Measurements from ENCODE around the gene VSX2. TPM values are rescaled to one million over a fixed set of nuclear protein-coding genes. Genes with fewer than 3 reads are reported as not detected.

Gene VSX2
- total and polyA plus RNA-seq, 2 donors (not counting 1 experiment from before 2014, with no cell fraction given), result not detected

DNA sequence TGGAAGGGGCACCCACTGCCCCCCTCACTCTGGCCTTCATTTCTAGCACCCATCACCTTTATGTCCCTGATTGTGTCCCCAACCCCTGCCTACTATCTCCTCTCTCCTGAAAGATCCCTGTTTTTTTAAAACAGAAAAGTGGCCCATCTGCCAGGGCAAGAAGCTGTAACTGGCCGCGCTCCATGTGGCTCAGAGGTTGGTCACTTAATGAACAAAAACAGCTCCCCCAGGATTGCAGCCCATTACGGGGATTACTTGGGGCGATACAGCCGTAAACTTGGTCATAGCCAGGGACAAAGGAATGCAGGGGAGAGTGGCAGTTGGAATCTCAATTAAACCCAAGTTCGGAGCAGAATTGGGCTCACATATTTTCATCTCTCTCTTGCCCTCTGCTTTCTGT is 34.8 kb upstream of the VSX2 start:
- DNase-seq (no peak), ATAC-seq (ENCODE audit: low read depth) (no peak)
- H3K4me1 ChIP-seq (ENCODE audit: control insufficient read depth in 2 of 2, insufficient read depth in 2 of 2, low read length in 2 of 2), result no peaks in the 10 kb centered on the region
- H3K36me3 ChIP-seq (replicated peaks in 1 of 2; ENCODE audit: control extremely low read depth in 1 of 2, control insufficient read depth in 1 of 2, extremely low read depth in 1 of 2, insufficient read depth in 2 of 2, low read length in 1 of 2), result peaks cover 0 to 13% of the 10 kb centered on the region in 2 experiments
- H3K4me3 ChIP-seq (ENCODE audit: control extremely low read depth in 1 of 5, extremely low read depth in 1 of 5, insufficient read depth in 1 of 5, low read depth in 2 of 5, low read length in 4 of 5), result no peak overlapping the region
- H3K4me1 Mint-ChIP-seq, result no peaks in the 10 kb centered on the region
- no peaks in the 10 kb centered on the region for H3K27me3 ChIP-seq (replicated peaks in 1 of 4; ENCODE audit: control extremely low read depth in 1 of 4, control insufficient read depth in 3 of 4, insufficient read depth in 4 of 4, low read length in 3 of 4)
- no peaks in the 10 kb centered on the region for H3K9me3 Mint-ChIP-seq (ENCODE audit: insufficient read depth)
- H3K27ac Mint-ChIP-seq, result no peak overlapping the region
- no peak overlapping the region for H3K9ac ChIP-seq (ENCODE audit: low read length)
- no peak overlapping the region for H3K27ac ChIP-seq (ENCODE audit: low read length in 2 of 2)
- H4K20me1 ChIP-seq (ENCODE audit: control insufficient read depth, insufficient read depth, low read length, poor library complexity, severe bottlenecking), result no peaks in the 10 kb centered on the region
- 100% methylated on average over 5 of the region's 6 CpGs for WGBS (ENCODE audit: insufficient coverage)
- no peak overlapping the region for H2AFZ ChIP-seq (ENCODE audit: insufficient read depth, low read depth, low read length, poor library complexity, severe bottlenecking)
- POLR2A ChIA-PET, result no interaction called here
- H3K9me3 ChIP-seq (ENCODE audit: control extremely low read depth in 1 of 3, control insufficient read depth in 2 of 3, insufficient read depth in 1 of 3, low read length in 2 of 3), result no peaks in the 10 kb centered on the region
- H3K4me3 Mint-ChIP-seq, result no peak overlapping the region
- TF ChIP-seq, protein P1, sequence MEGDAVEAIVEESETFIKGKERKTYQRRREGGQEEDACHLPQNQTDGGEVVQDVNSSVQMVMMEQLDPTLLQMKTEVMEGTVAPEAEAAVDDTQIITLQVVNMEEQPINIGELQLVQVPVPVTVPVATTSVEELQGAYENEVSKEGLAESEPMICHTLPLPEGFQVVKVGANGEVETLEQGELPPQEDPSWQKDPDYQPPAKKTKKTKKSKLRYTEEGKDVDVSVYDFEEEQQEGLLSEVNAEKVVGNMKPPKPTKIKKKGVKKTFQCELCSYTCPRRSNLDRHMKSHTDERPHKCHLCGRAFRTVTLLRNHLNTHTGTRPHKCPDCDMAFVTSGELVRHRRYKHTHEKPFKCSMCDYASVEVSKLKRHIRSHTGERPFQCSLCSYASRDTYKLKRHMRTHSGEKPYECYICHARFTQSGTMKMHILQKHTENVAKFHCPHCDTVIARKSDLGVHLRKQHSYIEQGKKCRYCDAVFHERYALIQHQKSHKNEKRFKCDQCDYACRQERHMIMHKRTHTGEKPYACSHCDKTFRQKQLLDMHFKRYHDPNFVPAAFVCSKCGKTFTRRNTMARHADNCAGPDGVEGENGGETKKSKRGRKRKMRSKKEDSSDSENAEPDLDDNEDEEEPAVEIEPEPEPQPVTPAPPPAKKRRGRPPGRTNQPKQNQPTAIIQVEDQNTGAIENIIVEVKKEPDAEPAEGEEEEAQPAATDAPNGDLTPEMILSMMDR (IDR thresholded peaks at IDR 0.05), result no peak
- TF ChIP-seq EZH2 (IDR thresholded peaks at IDR 0.05; ENCODE audit: borderline replicate concordance, insufficient read depth, low read depth, low read length, poor library complexity, severe bottlenecking), result no peak
- peaks cover 5% of the 10 kb centered on the region for H3K27me3 Mint-ChIP-seq
- H3K4me2 ChIP-seq (replicated peaks; ENCODE audit: low read depth, low read length, poor library complexity, severe bottlenecking), result no peak overlapping the region
- intact Hi-C loops (cut with micrococcal nuclease), result no loop called here
- CTCF ChIA-PET, result interaction anchor here (0.6 kb wide), 1 partner anchor 65 kb away, joined by 5 read pairs; no protein-coding TSS in a partner anchor
- no peaks in the 10 kb centered on the region for H3K79me2 ChIP-seq (ENCODE audit: control insufficient read depth, insufficient read depth, low read length)

DNA sequence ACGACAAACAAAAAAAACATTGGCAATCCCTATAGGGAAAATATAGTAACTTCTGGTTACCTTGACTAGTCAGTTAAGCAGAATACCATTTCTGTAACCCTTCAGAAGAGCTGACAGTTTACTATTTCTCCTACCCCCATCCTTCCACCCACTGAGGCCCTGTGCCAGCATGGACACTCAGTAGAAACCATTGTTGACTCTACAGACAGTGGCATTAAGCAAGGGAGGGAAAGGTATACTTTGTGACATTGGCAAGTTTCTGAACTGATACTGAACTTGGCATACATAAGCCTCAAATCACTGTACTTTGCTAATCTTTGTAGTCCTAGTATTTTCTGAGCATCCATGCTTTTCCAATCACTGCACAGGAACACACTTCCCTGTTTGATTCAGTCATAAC is 33.4 kb upstream of the VSX2 start:
- Histone ChIP-seq H3K9me3 (ENCODE audit: control extremely low read depth in 1 of 3, control insufficient read depth in 2 of 3, insufficient read depth in 1 of 3, low read length in 2 of 3) (no peaks in the 10 kb centered on the region), H3K27ac (ENCODE audit: low read length in 2 of 2) (no peak overlapping the region), H3K27me3 (replicated peaks in 1 of 4; ENCODE audit: control extremely low read depth in 1 of 4, control insufficient read depth in 3 of 4, insufficient read depth in 4 of 4, low read length in 3 of 4) (no peaks in the 10 kb centered on the region), H3K4me2 (replicated peaks; ENCODE audit: low read depth, low read length, poor library complexity, severe bottlenecking) (no peak overlapping the region), H2AFZ (ENCODE audit: insufficient read depth, low read depth, low read length, poor library complexity, severe bottlenecking) (no peak overlapping the region), H3K4me1 (ENCODE audit: control insufficient read depth in 2 of 2, insufficient read depth in 2 of 2, low read length in 2 of 2) (no peaks in the 10 kb centered on the region), H3K4me3 (ENCODE audit: control extremely low read depth in 1 of 5, extremely low read depth in 1 of 5, insufficient read depth in 1 of 5, low read depth in 2 of 5, low read length in 4 of 5) (no peak overlapping the region), H3K9ac (ENCODE audit: low read length) (no peak overlapping the region), H4K20me1 (ENCODE audit: control insufficient read depth, insufficient read depth, low read length, poor library complexity, severe bottlenecking) (no peaks in the 10 kb centered on the region), H3K79me2 (ENCODE audit: control insufficient read depth, insufficient read depth, low read length) (no peaks in the 10 kb centered on the region), H3K36me3 (replicated peaks in 1 of 2; ENCODE audit: control extremely low read depth in 1 of 2, control insufficient read depth in 1 of 2, extremely low read depth in 1 of 2, insufficient read depth in 2 of 2, low read length in 1 of 2) (peaks cover 0 to 8% of the 10 kb centered on the region in 2 experiments)
- WGBS (ENCODE audit: insufficient coverage), result no CpG with 5 or more reads among the region's 1 CpG
- no peak overlapping the region for H3K4me3 Mint-ChIP-seq
- ATAC-seq (ENCODE audit: low read depth), result no peak
- no peak for TF ChIP-seq EZH2 (IDR thresholded peaks at IDR 0.05; ENCODE audit: borderline replicate concordance, insufficient read depth, low read depth, low read length, poor library complexity, severe bottlenecking)
- TF ChIP-seq, protein P1 (IDR thresholded peaks at IDR 0.05), result no peak
- ChIA-PET CTCF (no interaction called here), POLR2A (no interaction called here)
- no peaks in the 10 kb centered on the region for H3K9me3 Mint-ChIP-seq (ENCODE audit: insufficient read depth)
- intact Hi-C loops (cut with micrococcal nuclease), result no loop called here
- DNase-seq, result no peak
- H3K27ac Mint-ChIP-seq, result no peak overlapping the region
- peaks cover 5% of the 10 kb centered on the region for H3K27me3 Mint-ChIP-seq
- H3K4me1 Mint-ChIP-seq, result no peaks in the 10 kb centered on the region
